Activated naive CD4-positive, alpha-beta T cell treated with anti-CD3 and anti-CD28 coated beads, Interleukin-2, amount 10 ng/mL, durations not matched to agents 7 days and 5 days (primary cell): ENCODE data around the gene KLHL24.
"Not testable (repeated sequence)": the region's sequence is repeated elsewhere in the genome, so short reads cannot be mapped to it uniquely, and the experiment has no call there.

Experiments
- CTCF ChIA-PET: fragments of 350-600 bp; sonication (Branson Sonifier 250); formaldehyde crosslinking; loops from one replicate; lab custom pipeline; 2021; ENCODE audit warnings: antibody characterized with exemption; lab: Charles Lee
- DNase-seq: peaks from one replicate; pipeline ENCODE4 v3.0.0-alpha.2; 2020
- H3K27ac Mint-ChIP-seq: one replicate; pipeline ENCODE4 v1.8.0; 2021; ENCODE audit warnings: mild to moderate bottlenecking, moderate library complexity, mixed read lengths
- H3K27me3 Mint-ChIP-seq: one replicate; pipeline ENCODE4 v1.8.0; 2021; ENCODE audit warnings: mild to moderate bottlenecking, mixed read lengths
- H3K36me3 Mint-ChIP-seq: one replicate; pipeline ENCODE4 v1.8.0; 2021; ENCODE audit warnings: mixed read lengths
- H3K4me1 Mint-ChIP-seq: one replicate; pipeline ENCODE4 v1.8.0; 2021; ENCODE audit warnings: mixed read lengths
- H3K4me3 Mint-ChIP-seq: one replicate; pipeline ENCODE4 v1.8.0; 2021; ENCODE audit warnings: mild to moderate bottlenecking, moderate library complexity, mixed read lengths
- H3K9me3 Mint-ChIP-seq: one replicate; pipeline ENCODE4 v1.8.0; 2021; ENCODE audit warnings: mixed read lengths

Gene KLHL24, protein sequence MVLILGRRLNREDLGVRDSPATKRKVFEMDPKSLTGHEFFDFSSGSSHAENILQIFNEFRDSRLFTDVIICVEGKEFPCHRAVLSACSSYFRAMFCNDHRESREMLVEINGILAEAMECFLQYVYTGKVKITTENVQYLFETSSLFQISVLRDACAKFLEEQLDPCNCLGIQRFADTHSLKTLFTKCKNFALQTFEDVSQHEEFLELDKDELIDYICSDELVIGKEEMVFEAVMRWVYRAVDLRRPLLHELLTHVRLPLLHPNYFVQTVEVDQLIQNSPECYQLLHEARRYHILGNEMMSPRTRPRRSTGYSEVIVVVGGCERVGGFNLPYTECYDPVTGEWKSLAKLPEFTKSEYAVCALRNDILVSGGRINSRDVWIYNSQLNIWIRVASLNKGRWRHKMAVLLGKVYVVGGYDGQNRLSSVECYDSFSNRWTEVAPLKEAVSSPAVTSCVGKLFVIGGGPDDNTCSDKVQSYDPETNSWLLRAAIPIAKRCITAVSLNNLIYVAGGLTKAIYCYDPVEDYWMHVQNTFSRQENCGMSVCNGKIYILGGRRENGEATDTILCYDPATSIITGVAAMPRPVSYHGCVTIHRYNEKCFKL

DNA sequence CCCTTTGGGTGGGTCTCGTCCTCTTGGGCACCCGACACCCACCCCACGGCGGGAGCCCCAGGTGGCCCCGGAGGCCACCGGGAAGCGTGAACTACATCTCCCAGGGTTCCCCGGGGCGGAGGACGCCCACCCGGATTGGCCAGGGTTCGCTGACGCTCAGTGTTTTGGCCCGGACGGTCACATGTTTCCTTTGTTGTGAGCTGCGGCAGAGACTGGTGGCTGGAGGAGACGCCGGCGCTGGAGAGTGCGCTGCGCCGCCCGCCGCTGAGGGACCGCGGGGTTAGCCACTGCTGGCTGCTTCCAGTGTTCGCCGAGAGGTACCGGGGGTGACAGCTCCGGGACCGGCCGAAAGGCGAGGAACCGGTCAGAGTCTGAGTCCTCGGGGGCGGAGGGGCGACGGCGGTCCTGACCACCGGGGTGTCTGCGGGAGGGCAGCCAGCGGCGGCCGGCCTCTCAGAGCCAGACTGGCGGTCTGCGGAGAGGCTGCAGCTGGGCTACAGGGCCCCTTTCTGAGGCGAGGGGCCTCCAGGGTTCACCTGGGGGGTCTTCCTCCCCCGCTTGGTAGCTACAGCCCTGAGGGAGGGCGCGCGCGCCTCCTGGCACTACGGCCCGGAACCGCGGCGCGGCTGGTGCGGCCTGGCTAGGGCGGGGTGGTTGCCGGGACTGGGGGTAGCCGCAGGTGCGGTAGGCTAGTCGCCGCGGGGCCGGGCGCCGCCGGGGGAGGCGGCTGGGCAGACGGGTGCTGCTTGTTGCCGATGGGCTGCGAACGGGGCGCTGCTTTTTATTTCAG, at the start of gene KLHL24:
Gene KLHL24, plus strand, starts transcription at position 193 of the 790 bp plus-strand sequence. CDS start 14,734 bp downstream, outside the sequence.
- Mint-ChIP-seq H3K36me3 (peaks cover 2% of the 10 kb centered on the region), H3K9me3 (no peaks in the 10 kb centered on the region), H3K4me1 (peaks cover 26% of the 10 kb centered on the region), H3K27me3 (peaks cover 4% of the 10 kb centered on the region), H3K27ac (peak within 1 kb of the TSS; percentile 98), H3K4me3 (peak within 1 kb of the TSS; percentile 87)
- peak; percentile 95 for DNase-seq
- CTCF ChIA-PET, result interaction anchor here (0.8 to 2.0 kb wide), 5 partner anchors 10 to 249 kb away, joined by 3 to 6 read pairs (median 4); partner anchors contain the start of gene PARL

DNA sequence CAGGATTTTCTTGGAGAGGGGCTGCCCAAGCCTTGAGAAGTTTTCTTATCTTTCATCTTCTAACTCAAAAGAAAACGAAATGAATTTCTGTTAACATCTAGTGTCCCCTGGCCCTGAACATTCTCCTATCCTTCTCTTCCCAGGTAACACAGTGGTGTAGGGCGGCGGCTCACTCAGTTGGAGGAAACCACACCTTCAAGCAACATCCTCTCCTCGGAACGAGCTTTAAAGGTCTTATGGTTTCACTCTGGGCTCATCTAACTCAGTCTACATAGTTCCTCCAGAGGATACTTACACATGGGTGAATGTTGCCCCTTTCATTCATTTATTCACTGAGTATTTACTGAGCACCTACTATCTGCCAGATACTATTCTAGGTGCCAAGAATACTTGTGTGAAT, 48.9 kb upstream of the KLHL24 start:
- no peaks in the 10 kb centered on the region for H3K9me3 Mint-ChIP-seq
- no peak overlapping the region for H3K4me3 Mint-ChIP-seq
- CTCF ChIA-PET, result interaction anchor here (0.8 to 1.2 kb wide), 2 partner anchors 58 to 105 kb away, joined by 3 to 4 read pairs; no protein-coding TSS in a partner anchor
- peak overlapping the region; percentile 89 for H3K27ac Mint-ChIP-seq
- H3K4me1 Mint-ChIP-seq, result peaks cover 60% of the 10 kb centered on the region
- H3K27me3 Mint-ChIP-seq, result peaks cover 2% of the 10 kb centered on the region
- peaks cover 5% of the 10 kb centered on the region for H3K36me3 Mint-ChIP-seq
- DNase-seq, result peak; percentile 57

DNA sequence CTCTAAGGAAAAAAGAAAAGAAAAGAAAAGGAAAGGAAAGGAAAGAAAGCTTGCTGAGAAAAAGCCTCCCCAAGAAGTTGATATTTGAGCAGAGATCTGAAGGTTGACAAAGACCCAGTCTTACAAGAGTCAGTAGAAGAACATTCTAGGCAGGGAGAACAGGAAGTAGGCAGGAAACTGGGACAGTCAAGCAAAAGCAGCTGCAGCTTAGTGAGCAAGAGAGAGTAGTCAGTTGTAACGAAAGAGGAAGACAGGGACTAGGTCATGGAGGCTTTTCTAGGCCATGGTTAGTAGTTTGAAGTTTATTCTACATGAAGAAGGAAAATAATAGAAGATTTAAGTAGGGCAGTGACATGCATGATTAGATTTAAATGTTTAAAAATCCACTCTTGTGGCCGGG, 48.1 kb upstream of the KLHL24 start:
- Mint-ChIP-seq H3K9me3 (no peaks in the 10 kb centered on the region), H3K4me3 (no peak overlapping the region), H3K27ac (peak overlapping the region; percentile 89), H3K4me1 (peaks cover 69% of the 10 kb centered on the region), H3K27me3 (no peaks in the 10 kb centered on the region), H3K36me3 (peaks cover 7% of the 10 kb centered on the region)
- DNase-seq, result no peak
- CTCF ChIA-PET, result interaction anchor here (0.8 to 1.5 kb wide), 3 partner anchors 32 to 106 kb away, joined by 3 to 4 read pairs (median 3); no protein-coding TSS in a partner anchor

DNA sequence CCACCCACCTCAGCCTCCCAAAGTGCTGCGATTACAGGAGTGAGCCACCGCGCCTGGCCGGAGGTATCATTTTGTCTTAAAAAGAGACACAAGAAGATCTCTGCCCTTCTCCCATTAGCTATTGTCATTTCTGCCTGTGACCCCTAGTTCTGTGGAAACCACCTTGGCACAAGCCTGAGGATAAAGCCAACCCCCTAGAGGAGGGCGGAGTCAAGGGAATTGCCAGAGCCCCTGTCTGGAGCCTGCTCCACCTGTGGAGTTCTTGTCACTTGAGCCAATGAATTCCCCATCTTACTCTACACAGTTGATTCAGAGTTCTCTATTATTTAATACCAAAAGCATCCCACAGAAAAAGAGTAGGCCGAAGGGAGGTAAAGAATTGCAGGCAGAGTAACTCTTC, 45.0 kb upstream of the KLHL24 start:
- CTCF ChIA-PET, result interaction anchor here (0.8 to 1.6 kb wide), 2 partner anchors 75 to 111 kb away, joined by 3 to 4 read pairs; no protein-coding TSS in a partner anchor
- H3K4me3 Mint-ChIP-seq, result no peak overlapping the region

DNA sequence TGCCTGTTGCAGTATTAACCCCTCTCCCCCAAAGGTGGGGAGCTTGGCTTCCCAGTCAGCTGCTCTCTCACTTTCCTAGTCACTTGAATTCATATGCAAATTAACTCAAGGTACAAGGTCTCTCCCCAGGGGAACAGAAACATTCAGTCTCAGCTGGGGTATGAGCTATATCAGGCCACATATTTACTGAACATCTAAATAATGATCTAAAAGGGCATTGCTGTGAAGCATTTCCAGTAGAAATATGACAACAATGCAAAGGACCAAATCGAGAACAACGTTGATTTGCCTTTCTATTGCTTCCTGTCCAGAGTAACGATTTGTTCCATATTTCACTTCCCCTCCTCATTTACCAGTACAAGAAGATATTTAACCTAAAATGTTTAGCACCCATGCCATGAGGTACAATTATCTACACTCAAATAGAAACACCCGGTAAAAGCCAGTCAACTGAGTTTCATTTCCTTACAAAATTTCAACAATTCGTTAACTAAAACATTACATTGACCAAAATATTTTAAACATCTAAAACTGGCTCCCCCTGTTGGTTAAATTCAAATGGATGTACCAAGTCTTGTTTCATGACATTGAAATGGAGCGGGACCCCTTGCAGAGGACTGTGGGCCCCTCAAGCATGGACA, 43.4 kb upstream of the KLHL24 start:
- DNase-seq, result no peak
- H3K4me1 Mint-ChIP-seq, result peaks cover 43% of the 10 kb centered on the region
- CTCF ChIA-PET, result interaction anchor here (0.7 to 1.6 kb wide), 8 partner anchors 14 to 177 kb away, joined by 3 to 5 read pairs (median 3); no protein-coding TSS in a partner anchor
- H3K27me3 Mint-ChIP-seq, result peaks cover 7% of the 10 kb centered on the region
- H3K27ac Mint-ChIP-seq, result peak overlapping the region; percentile 77
- peak overlapping the region; percentile 40 for H3K4me3 Mint-ChIP-seq
- peaks cover 9% of the 10 kb centered on the region for H3K36me3 Mint-ChIP-seq
- peaks cover 7% of the 10 kb centered on the region for H3K9me3 Mint-ChIP-seq

More for the DNA sequence above, 45.0 kb upstream of the KLHL24 start:
- Mint-ChIP-seq H3K27me3 (no peaks in the 10 kb centered on the region), H3K9me3 (no peaks in the 10 kb centered on the region), H3K36me3 (peaks cover 7% of the 10 kb centered on the region), H3K27ac (no peak overlapping the region), H3K4me1 (peaks cover 53% of the 10 kb centered on the region)
- DNase-seq, result no peak

DNA sequence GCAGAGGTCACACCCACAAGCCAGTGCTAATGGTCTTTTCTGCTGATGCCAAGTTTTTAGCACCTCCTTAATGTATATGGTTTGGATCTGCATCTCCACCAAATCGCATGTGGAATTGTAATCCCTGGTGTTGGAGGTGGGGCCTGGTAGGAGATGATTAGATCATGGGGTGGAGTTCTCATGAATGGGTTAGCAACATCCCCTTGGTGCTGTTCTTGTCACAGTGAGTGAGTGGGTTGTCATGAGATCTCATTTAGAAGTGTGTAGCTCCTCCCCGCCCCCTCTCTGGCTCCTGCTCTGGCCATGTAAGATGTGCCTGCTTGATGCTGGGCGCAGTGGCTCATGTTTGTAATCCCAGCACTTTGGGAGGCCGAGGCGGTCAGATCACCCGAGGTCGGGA, 42.6 kb upstream of the KLHL24 start:
- Mint-ChIP-seq H3K9me3 (peaks cover 8% of the 10 kb centered on the region), H3K4me3 (no peak overlapping the region), H3K4me1 (peaks cover 35% of the 10 kb centered on the region), H3K36me3 (peaks cover 6% of the 10 kb centered on the region), H3K27me3 (peaks cover 8% of the 10 kb centered on the region), H3K27ac (peak overlapping the region; percentile 64)
- CTCF ChIA-PET, result interaction anchor here (0.7 to 1.5 kb wide), 4 partner anchors 14 to 122 kb away, joined by 3 to 5 read pairs (median 4); no protein-coding TSS in a partner anchor
- no peak for DNase-seq

DNA sequence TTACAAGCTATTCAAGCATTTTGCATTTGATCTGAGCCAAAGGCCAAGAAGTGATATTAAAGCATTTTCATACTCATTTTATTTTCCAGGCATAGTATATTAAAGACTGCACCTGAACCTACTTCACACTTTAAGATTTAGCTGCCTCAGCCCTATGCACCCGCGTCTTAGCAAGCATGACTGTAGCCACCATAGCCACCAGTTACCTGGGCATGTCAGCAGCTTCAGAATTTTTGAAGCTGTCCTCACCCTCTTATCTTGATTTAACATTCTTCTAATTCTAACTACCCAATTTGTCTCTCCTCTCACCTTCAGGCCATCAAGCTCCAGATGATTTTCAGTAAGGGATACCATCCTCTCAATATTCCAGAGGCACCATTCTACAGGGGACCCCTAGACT, 40.8 kb upstream of the KLHL24 start:
- no peak for DNase-seq
- Mint-ChIP-seq H3K36me3 (peaks cover 12% of the 10 kb centered on the region), H3K4me3 (no peak overlapping the region), H3K4me1 (peaks cover 18% of the 10 kb centered on the region), H3K9me3 (peaks cover 16% of the 10 kb centered on the region), H3K27ac (no peak overlapping the region), H3K27me3 (peaks cover 11% of the 10 kb centered on the region)
- CTCF ChIA-PET, result no interaction called here

DNA sequence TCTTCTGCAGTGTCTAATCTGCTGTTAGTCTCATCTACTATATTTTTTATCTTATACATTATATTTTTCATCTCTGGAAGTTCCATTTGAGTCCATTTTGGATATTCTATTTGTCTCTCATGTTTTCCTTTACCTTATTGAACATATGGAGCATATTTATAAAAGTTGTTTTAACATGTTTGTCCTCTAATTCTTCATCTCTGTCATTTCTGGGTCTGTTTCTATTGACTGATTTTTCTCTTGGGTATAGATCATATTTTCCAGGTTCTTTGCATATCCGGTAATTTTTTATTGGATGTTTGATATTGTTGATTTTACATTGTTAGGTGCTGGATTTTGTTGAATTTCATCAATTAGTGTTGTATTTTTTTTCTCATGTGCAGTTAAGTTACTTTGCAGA, 37.5 kb upstream of the KLHL24 start:
- Mint-ChIP-seq H3K27ac (no peak overlapping the region), H3K9me3 (peaks cover 16% of the 10 kb centered on the region), H3K4me3 (no peak overlapping the region), H3K36me3 (peaks cover 9% of the 10 kb centered on the region), H3K27me3 (peaks cover 11% of the 10 kb centered on the region), H3K4me1 (peaks cover 4% of the 10 kb centered on the region)
- CTCF ChIA-PET, result no interaction called here
- no peak for DNase-seq

DNA sequence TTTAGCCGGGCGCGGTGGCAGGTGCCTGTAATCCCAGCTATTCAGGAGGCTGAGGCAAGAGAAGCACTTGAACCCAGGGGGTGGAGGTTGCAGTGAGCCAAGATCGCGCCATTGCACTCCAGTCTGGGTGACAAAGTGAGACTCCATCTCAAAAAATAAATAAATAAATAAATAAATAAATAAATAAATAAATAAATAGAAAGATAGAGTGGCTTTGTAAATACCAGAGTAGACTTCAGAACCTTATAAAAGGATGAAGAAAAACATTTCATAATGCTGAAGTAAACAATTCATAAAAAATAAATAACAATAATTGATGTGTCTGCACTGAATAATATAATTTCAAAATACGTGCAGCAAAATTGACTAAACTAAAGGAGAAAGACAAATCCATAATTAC, 24.1 kb upstream of the KLHL24 start:
- H3K4me3 Mint-ChIP-seq, H3K27ac Mint-ChIP-seq, DNase-seq, H3K4me1 Mint-ChIP-seq, CTCF ChIA-PET, H3K9me3 Mint-ChIP-seq, H3K36me3 Mint-ChIP-seq: not testable (repeated sequence)
- peaks cover 17% of the 10 kb centered on the region for H3K27me3 Mint-ChIP-seq

DNA sequence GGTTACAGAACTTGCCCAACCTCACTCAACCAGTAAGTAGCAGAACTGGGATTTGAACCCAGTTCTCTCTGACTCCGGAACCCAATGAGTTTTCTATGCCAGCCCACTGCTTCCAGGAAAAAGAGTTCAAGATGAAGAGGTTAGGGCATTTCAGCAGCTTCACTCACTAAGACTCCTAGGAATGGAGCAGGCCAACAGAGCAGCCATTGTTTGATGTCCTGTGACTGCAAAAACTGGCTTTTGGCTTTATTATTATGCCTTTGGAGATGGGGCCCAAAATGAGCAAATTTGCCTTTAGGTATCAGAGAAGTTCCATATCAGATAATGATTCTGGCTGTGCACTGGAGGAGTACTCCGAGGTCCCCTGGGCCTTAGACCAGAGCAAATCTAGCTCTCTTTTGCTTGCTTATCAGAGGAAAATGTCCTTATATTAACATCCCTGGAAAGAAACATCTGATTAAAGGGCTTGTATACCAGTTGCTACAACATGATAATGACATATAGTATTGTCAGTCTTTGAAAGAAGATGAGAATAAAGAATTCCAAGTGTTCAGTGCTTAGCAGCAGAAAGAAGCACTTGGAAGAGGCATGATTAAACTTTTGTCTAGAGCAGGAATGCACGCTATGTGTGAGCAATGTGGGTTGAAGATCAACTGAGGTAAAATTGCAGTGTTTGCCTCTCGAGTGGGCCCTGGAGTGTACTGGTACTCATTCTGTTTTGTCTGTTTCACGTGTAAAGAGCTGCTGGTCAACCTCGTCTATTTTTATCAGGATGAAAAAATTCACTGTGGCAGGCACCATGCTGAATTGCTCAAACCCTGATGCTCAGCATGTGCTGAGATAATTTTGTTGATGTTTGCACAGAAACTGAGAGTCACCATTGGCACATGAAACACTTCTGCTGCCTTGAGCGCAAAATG, 21.8 kb upstream of the KLHL24 start:
- H3K4me1 Mint-ChIP-seq, result no peaks in the 10 kb centered on the region
- no peak for DNase-seq
- H3K36me3 Mint-ChIP-seq, result no peaks in the 10 kb centered on the region
- no peak overlapping the region for H3K4me3 Mint-ChIP-seq
- peaks cover 1% of the 10 kb centered on the region for H3K9me3 Mint-ChIP-seq
- H3K27me3 Mint-ChIP-seq, result peaks cover 20% of the 10 kb centered on the region
- CTCF ChIA-PET, result no interaction called here
- no peak overlapping the region for H3K27ac Mint-ChIP-seq

DNA sequence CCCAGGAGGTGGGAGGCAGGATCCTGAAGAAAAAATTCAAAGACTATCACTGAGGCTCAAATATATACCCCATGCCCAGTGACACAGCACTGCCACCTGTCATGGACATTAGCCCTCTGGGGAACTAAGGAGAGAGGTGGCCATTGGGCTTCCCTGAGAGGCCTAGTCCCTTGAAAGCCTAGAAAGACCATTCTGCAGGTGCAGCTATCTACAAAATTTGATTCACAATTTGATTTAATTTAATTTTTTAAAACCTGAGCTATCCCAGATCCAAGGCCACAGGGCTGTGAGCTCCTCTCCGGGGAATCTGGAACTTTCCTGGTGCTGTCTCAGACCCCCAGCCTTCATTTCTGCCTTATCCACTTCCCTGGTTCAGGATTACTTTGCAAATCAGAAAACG, 16.9 kb upstream of the KLHL24 start:
- CTCF ChIA-PET, result no interaction called here
- H3K9me3 Mint-ChIP-seq, result no peaks in the 10 kb centered on the region
- H3K4me3 Mint-ChIP-seq, result no peak overlapping the region
- peaks cover 29% of the 10 kb centered on the region for H3K27me3 Mint-ChIP-seq
- H3K36me3 Mint-ChIP-seq, result no peaks in the 10 kb centered on the region
- no peak overlapping the region for H3K27ac Mint-ChIP-seq
- no peak for DNase-seq
- H3K4me1 Mint-ChIP-seq, result no peaks in the 10 kb centered on the region

DNA sequence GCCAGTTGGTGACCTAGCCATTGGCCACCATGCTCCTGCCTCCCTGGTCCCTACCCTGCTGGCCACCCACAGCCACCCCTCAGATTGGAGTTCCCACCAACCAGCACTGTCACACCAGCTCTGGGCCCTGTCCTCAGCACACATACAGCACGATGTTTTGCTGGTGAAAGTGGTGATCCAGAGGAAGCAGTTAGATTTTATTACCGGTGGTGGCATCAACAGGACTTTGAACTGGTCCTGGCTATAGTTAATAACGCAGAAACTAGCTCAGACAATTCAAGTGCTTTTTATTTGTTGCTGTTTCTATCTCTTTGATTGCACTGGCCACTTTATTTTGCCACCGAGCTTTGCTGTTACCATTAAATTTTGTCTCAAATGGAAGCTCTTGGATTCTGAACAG, 16.4 kb upstream of the KLHL24 start:
- Mint-ChIP-seq H3K27ac (no peak overlapping the region), H3K9me3 (no peaks in the 10 kb centered on the region), H3K36me3 (no peaks in the 10 kb centered on the region), H3K27me3 (peaks cover 29% of the 10 kb centered on the region), H3K4me1 (no peaks in the 10 kb centered on the region), H3K4me3 (no peak overlapping the region)
- DNase-seq, result no peak
- CTCF ChIA-PET, result no interaction called here
